Suprapubic skin (tissue), 4 donors: ENCODE results near the gene SLC43A1. TPM values are rescaled to one million over a fixed set of nuclear protein-coding genes. Genes with fewer than 3 reads are reported as not detected.

Experiments used
- DNase-seq, 2 donors: peaks; one replicate each; pipeline ENCODE4 v3.0.0-alpha.2; 2019; ENCODE audit warnings: low spot score in 2 of 2
- H3K27ac ChIP-seq: fragments of 200-600 bp; sonication (generic); one replicate; pipeline ENCODE4 v1.5.1; 2019
- H3K27me3 ChIP-seq: fragments of 200-600 bp; sonication (generic); one replicate; pipeline ENCODE4 v1.5.1; 2019
- H3K36me3 ChIP-seq: fragments of 200-600 bp; sonication (generic); one replicate; pipeline ENCODE4 v1.5.1; 2019
- H3K4me1 ChIP-seq: fragments of 200-600 bp; sonication (generic); one replicate; pipeline ENCODE4 v1.5.1; 2019
- H3K4me3 ChIP-seq: fragments of 200-600 bp; sonication (generic); one replicate; pipeline ENCODE4 v1.5.1; 2019; ENCODE audit warnings: mild to moderate bottlenecking
- H3K9me3 ChIP-seq: fragments of 200-600 bp; sonication (generic); one replicate; pipeline ENCODE4 v1.5.1; 2019
- EP300 ChIP-seq: sonication (generic); formaldehyde crosslinking; IDR thresholded peaks from one replicate; pipeline ENCODE4 v1.6.1; 2017; ENCODE audit warnings: antibody characterized with exemption
- POLR2A ChIP-seq, 2 donors: fragments of 450-650 bp; IDR thresholded peaks; one replicate each; pipeline ENCODE4 v1.6.1; 2017; ENCODE audit warnings: antibody characterized with exemption in 2 of 2, mild to moderate bottlenecking in 2 of 2, moderate library complexity in 2 of 2
- POLR2AphosphoS5 ChIP-seq, 3 donors: sonication (generic); formaldehyde crosslinking; IDR thresholded peaks; one replicate each; pipeline ENCODE4 v1.6.1; 2017; ENCODE audit warnings: antibody characterized with exemption in 3 of 3
- whole genome bisulfite sequencing: methylation state at CpG from one replicate; pipeline ENCODE4 v1.1.5; 2018; 5-methylcytosine and 5-hydroxymethylcytosine counted together
- total RNA-seq, 4 donors: library from RNA; depleted of rRNA; stranded (reverse); fragments of >200 nt; gene quantifications; one replicate each; pipeline ENCODE4 v1.1.0, GENCODE V29; 2016
- TF ChIP-seq, protein P1 (sequence below), 2 donors: fragments of 200-600 bp in 1 of 2; fragments of 450-650 bp in 1 of 2; sonication (generic) in 1 of 2; IDR thresholded peaks; one replicate each; pipeline ENCODE4 v1.5.1; 2016 to 2019; ENCODE audit warnings: antibody characterized with exemption in 2 of 2, mild to moderate bottlenecking in 1 of 2, moderate library complexity in 1 of 2

Gene SLC43A1
- total RNA-seq, 4 donors from 2014 or later: 13.8 to 48.8 (median 22.3) TPM

DNA sequence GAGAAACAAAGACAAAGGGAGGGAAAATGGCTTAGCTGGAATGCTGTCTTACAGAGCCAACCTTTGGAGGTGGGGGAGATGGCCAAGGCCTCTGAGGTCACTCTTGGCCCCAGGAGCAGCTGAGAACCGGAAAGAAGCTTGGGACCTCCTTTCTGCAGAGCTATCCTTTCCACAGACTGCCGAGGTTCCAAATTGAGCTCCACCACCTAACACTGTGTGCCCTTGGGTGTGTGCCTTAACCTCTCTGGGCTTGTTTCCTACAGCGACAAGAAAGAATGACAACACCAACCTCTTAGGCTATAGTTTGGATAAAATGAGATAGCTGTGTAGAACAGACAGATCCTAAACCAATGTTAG lies 32.0 kb downstream of the SLC43A1 start:
- no peak for DNase-seq
- 66% methylated on average over 3 of the region's 3 CpGs for WGBS
- peaks cover 15% of the 10 kb centered on the region for H3K27me3 ChIP-seq
- no peaks in the 10 kb centered on the region for H3K9me3 ChIP-seq
- H3K36me3 ChIP-seq: peaks cover 39% of the 10 kb centered on the region
- no peak overlapping the region for H3K4me3 ChIP-seq
- H3K4me1 ChIP-seq: peaks cover 27% of the 10 kb centered on the region
- no peak overlapping the region for H3K27ac ChIP-seq
- TF ChIP-seq POLR2AphosphoS5 (IDR thresholded peaks at IDR 0.05) (no peak), EP300 (no peak), POLR2A (IDR thresholded peaks at IDR 0.05) (no peak)
- TF ChIP-seq, protein P1, sequence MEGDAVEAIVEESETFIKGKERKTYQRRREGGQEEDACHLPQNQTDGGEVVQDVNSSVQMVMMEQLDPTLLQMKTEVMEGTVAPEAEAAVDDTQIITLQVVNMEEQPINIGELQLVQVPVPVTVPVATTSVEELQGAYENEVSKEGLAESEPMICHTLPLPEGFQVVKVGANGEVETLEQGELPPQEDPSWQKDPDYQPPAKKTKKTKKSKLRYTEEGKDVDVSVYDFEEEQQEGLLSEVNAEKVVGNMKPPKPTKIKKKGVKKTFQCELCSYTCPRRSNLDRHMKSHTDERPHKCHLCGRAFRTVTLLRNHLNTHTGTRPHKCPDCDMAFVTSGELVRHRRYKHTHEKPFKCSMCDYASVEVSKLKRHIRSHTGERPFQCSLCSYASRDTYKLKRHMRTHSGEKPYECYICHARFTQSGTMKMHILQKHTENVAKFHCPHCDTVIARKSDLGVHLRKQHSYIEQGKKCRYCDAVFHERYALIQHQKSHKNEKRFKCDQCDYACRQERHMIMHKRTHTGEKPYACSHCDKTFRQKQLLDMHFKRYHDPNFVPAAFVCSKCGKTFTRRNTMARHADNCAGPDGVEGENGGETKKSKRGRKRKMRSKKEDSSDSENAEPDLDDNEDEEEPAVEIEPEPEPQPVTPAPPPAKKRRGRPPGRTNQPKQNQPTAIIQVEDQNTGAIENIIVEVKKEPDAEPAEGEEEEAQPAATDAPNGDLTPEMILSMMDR (IDR thresholded peaks at IDR 0.05): no peak

DNA sequence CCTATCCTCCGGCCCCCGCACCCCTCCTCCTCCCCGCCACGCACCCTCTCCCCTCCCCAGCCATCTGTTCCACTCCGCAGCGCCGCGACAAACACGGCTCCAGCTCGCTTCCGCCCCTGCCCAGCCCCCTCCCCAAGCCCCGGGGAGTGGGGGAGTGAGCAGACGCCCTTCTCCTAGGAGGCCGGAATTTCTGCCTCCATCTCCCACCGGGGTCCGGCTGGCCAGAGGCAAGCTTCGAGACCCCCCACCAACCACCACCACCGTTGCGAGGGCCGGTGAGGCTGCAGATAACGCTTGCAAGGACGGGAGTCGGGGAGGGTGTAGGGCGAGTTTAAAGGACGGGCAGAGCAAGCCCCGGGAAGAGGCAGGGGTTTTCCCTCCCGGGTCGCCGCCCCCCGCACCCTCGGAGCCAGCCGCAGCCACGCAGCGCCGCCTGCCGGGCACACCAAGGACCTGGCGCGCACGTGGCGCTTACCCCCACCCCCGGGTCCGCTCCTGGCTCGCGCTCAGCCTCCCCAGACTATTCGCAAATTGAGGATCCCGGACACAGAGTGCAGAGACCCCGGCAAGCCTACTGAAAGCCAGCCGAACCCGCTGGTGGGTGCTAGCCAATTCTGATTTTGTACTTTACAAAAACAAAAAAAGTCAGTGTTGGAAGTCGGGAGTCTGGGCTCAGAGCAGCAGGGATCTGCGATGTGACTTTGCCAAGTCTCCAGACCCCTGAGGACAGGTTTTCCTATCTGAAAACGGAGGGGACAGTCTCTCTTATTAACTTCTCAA lies 32.5 kb downstream of the SLC43A1 start:
- no peaks in the 10 kb centered on the region for H3K9me3 ChIP-seq
- H3K4me3 ChIP-seq: peak overlapping the region; percentile 22
- no peak overlapping the region for H3K27ac ChIP-seq
- DNase-seq: no peak
- H3K36me3 ChIP-seq: peaks cover 33% of the 10 kb centered on the region
- H3K27me3 ChIP-seq: peaks cover 15% of the 10 kb centered on the region
- peaks cover 27% of the 10 kb centered on the region for H3K4me1 ChIP-seq
- 38% methylated on average over 29 of the region's 52 CpGs for WGBS
- TF ChIP-seq, protein P1 (IDR thresholded peaks at IDR 0.05): peak; percentile 36 to 66
- TF ChIP-seq EP300: no peak

DNA sequence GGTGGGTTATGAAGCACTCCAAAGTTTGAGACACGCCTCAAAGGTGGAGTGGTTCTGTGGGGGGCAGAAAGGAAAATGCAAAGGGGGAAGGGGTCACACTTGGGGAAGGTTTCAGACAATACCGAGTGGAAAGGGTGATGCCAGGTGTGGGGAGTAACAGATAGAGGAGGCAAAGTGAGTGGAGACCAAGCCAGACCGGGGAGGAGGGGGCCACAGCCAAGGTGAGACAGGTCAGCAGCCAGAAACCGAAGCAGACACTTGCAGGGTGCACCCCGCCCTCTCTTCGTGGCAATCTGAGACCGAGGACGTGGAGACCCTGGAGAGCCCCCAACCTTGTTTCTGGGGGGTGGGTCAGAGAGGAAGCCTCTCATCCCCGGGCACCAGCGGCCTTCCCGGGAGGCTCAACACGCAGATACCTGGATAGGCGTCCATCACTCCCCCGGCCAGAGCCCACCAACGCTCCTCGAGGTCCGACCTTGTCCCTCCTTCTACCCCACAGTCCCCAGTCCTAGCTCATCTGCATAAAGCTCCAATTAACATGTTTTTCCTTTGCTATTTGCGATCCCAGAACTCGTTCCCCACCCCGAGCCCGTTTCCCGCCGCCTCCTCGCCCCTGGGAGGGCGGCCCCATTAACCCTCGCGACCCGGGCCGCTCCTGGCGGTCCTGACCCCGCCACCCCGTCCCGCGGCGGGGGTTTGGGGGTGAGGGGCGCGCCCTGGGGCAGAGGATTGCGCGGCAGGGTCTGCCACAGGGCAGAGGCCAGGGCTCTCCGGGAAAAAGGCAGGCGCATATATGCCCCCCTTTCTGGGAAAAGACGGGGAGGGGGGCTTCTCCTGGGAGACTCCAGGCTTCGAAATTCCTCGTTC lies 33.4 kb downstream of the SLC43A1 start:
- H3K27ac ChIP-seq: no peak overlapping the region
- H3K36me3 ChIP-seq: peaks cover 26% of the 10 kb centered on the region
- 35% methylated on average over 44 of the region's 44 CpGs for WGBS
- no peaks in the 10 kb centered on the region for H3K9me3 ChIP-seq
- H3K4me3 ChIP-seq: peak overlapping the region; percentile 22
- peaks cover 27% of the 10 kb centered on the region for H3K4me1 ChIP-seq
- no peak for DNase-seq
- no peak for TF ChIP-seq POLR2AphosphoS5 (IDR thresholded peaks at IDR 0.05)
- no peak for TF ChIP-seq EP300
- TF ChIP-seq, protein P1 (IDR thresholded peaks at IDR 0.05): no peak
- no peak for TF ChIP-seq POLR2A (IDR thresholded peaks at IDR 0.05)
- H3K27me3 ChIP-seq: peaks cover 15% of the 10 kb centered on the region

DNA sequence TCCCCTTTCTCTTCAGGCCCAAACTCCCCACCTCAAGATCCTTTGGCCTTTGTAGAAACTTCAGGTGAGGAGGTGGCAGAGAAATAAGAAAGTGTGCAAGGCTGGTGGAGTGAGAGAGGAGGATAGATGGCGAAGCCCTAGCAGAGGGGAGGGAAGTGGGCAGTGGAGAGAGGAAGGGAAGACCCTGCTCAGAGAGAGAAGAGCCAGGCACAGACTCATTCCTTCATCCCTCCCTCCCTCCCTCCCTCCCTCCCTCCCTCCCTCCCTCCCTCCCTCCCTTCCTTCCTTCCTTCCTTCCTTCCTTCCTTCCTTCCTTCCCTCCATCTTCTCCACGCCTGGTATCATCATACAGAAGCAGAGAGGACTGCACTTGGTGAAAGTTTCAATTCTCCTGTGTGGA lies 34.2 kb downstream of the SLC43A1 start:
- TF ChIP-seq POLR2A (IDR thresholded peaks at IDR 0.05) (no peak), EP300 (no peak), POLR2AphosphoS5 (IDR thresholded peaks at IDR 0.05) (no peak)
- TF ChIP-seq, protein P1 (IDR thresholded peaks at IDR 0.05): no peak
- Histone ChIP-seq H3K36me3 (peaks cover 20% of the 10 kb centered on the region), H3K27ac (no peak overlapping the region), H3K4me1 (peaks cover 35% of the 10 kb centered on the region), H3K27me3 (peaks cover 15% of the 10 kb centered on the region), H3K4me3 (no peak overlapping the region), H3K9me3 (no peaks in the 10 kb centered on the region)
- no peak for DNase-seq
- WGBS: 47% methylated on average over 2 of the region's 2 CpGs
